K562 (cell line): ENCODE measurements around the gene CDC37. TPM values are rescaled to one million over a fixed set of nuclear protein-coding genes. Genes with fewer than 3 reads are reported as not detected.

Experiments used
- BCOR ChIP-seq: fragments of 450-650 bp; IDR thresholded peaks from 2 replicates; pipeline ENCODE4 v1.6.1; 2016
- BRD4 ChIP-seq: fragments of 200-600 bp; sonication (generic); IDR thresholded peaks from 2 replicates; pipeline ENCODE4 v1.6.1; 2017; ENCODE audit warnings: inconsistent platforms
- NR2C2 ChIP-seq, 2 experiments: fragments of 200-800 bp in 1 of 2; sonication (Bioruptor generic) in 1 of 2; sonication (generic) in 1 of 2; formaldehyde crosslinking in 1 of 2; IDR thresholded peaks; 2 replicates each; pipeline versions ENCODE4 v1.6.1 to v1.8.0; 2016 to 2022; ENCODE audit warnings: mild to moderate bottlenecking in 1 of 2, missing compliant biosample characterization in 1 of 2, missing genetic modification characterization in 1 of 2, missing genetic modification reagents in 1 of 2
- PCBP2 ChIP-seq: fragments of 200-400 bp; formaldehyde crosslinking; IDR thresholded peaks from 2 replicates; pipeline ENCODE4 v1.6.1; 2018; ENCODE audit warnings: low read length, low read depth, mild to moderate bottlenecking, moderate library complexity; ENCODE audit not compliant: poor library complexity, severe bottlenecking
- RBM25 ChIP-seq: fragments of 200-400 bp; formaldehyde crosslinking; IDR thresholded peaks from 2 replicates; pipeline ENCODE4 v1.6.1; 2018; ENCODE audit warnings: low read length, low read depth, moderate library complexity; ENCODE audit not compliant: severe bottlenecking
- SIN3B ChIP-seq: fragments of 450-650 bp; IDR thresholded peaks from 2 replicates; pipeline ENCODE4 v1.6.1; 2017; ENCODE audit warnings: low read depth, mild to moderate bottlenecking, moderate library complexity
- ZNF253 ChIP-seq: fragments of 250-450 bp; sonication (Bioruptor Pico); conservative IDR thresholded peaks from 2 replicates; pipeline ENCODE4 v1.6.1; 2021; ENCODE audit warnings: mild to moderate bottlenecking
- ZNF696 ChIP-seq: fragments of 250-450 bp; sonication (Bioruptor Pico); conservative IDR thresholded peaks from 2 replicates; pipeline ENCODE4 v1.4.0; 2020; ENCODE audit warnings: mild to moderate bottlenecking, moderate library complexity
- ZNF778 ChIP-seq: fragments of 450-650 bp; formaldehyde crosslinking; IDR thresholded peaks from 2 replicates; pipeline ENCODE4 v1.4.0; 2020; ENCODE audit warnings: mild to moderate bottlenecking, moderate library complexity
- polyA plus RNA-seq, 8 experiments: library from polyadenylated mRNA; depleted of rRNA in 4 of 8; stranded (reverse) in 5 of 8; unstranded in 3 of 8; fragments of >200 nt; fragmentation: Nextera tagmentation in 2 of 8; fragmentation: Illumina TruSeq in 1 of 8; extraction: Ambion mirVana in 2 of 8; extraction: Trizol in 1 of 8; gene quantifications; 2 replicates each; pipeline versions ENCODE4 v1.2.1 to v1.2.3, GENCODE V29; 2011 to 2014; ENCODE audit warnings: inconsistent platforms in 1 of 8, missing spikeins in 1 of 8
- total RNA-seq, 7 experiments: library from RNA; depleted of rRNA in 6 of 7; stranded (reverse); fragments of >200 nt in 6 of 7; fragmentation: Illumina TruSeq in 2 of 7; extraction: Trizol in 2 of 7; gene quantifications; 2 replicates each; pipeline versions ENCODE4 v1.2.1 to v1.2.3, GENCODE V29; 2011 to 2021; ENCODE audit warnings: low replicate concordance in 1 of 7
- TF ChIP-seq, protein P1 (sequence below): sonication (generic); formaldehyde crosslinking; IDR thresholded peaks from 2 replicates; pipeline ENCODE4 v1.8.1; 2023; ENCODE audit warnings: mild to moderate bottlenecking, missing genetic modification reagents
- TF ChIP-seq, protein P2 (sequence below): sonication (generic); IDR thresholded peaks from 2 replicates; pipeline ENCODE4 v1.6.1; 2016
- TF ChIP-seq, protein P3 (sequence below): fragments of 450-650 bp; IDR thresholded peaks from 2 replicates; pipeline ENCODE4 v1.6.1; 2016; ENCODE audit warnings: borderline replicate concordance
- TF ChIP-seq, protein P4 (sequence below): IDR thresholded peaks from 2 replicates; pipeline ENCODE4 v1.6.1; 2012; ENCODE audit warnings: low read depth, low read length, improper control_type of control experiment, borderline replicate concordance
- TF ChIP-seq, protein P5 (sequence below), 2 experiments: fragments of 450-650 bp; IDR thresholded peaks; 2 replicates each; pipeline ENCODE4 v1.6.1; 2016
- TF ChIP-seq, protein P6 (sequence below): fragments of 250-450 bp; sonication (Bioruptor Pico); IDR thresholded peaks from 2 replicates; pipeline ENCODE4 v1.8.0; 2022; ENCODE audit warnings: moderate library complexity, mild to moderate bottlenecking, inconsistent platforms

The CDC37 gene
- total and polyA plus RNA-seq, 9 of the 15 experiments (the other 6 are each of a cell fraction or from before 2014, with no cell fraction given), result 6.6 to 538 (median 227) TPM

DNA sequence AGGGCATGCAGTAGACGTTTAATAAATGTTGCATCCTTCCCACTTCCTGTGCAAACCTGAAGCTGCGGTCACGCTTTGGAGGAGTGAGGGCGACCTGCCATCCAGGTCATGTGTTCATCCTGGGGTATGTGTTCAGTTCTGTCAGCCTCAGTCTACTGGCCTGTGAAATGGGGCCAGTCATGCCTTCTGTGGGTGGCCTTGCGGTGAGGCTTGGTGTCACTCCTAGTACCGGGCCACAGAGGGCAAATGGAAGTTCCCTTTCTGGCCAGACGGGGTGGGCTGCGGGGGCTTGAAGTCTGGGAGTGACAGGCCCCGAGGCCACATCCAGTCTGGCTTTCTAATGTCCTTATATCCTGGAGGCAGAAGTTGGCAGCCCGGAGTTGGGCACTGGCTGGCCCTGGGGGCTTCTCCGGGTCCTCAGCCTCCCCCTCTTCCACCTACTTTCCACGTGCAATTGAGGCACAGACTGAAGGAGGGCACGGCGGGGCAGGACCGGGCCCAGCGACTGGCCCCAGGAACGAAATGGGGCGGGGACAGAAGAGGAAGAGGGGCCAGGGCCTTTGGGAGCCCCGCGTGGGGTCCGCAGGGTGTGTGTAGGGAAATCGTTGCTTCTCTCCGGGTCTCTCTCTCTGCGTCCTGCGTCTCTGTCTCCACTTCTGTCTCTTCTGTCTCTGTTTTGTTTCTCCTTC lies 28.1 kb upstream of the CDC37 start (continued):
- TF ChIP-seq, protein P1, sequence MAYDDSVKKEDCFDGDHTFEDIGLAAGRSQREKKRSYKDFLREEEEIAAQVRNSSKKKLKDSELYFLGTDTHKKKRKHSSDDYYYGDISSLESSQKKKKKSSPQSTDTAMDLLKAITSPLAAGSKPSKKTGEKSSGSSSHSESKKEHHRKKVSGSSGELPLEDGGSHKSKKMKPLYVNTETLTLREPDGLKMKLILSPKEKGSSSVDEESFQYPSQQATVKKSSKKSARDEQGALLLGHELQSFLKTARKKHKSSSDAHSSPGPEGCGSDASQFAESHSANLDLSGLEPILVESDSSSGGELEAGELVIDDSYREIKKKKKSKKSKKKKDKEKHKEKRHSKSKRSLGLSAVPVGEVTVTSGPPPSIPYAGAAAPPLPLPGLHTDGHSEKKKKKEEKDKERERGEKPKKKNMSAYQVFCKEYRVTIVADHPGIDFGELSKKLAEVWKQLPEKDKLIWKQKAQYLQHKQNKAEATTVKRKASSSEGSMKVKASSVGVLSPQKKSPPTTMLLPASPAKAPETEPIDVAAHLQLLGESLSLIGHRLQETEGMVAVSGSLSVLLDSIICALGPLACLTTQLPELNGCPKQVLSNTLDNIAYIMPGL (CRISPR knock-in tag), result no peak
- TF ChIP-seq, protein P2, sequence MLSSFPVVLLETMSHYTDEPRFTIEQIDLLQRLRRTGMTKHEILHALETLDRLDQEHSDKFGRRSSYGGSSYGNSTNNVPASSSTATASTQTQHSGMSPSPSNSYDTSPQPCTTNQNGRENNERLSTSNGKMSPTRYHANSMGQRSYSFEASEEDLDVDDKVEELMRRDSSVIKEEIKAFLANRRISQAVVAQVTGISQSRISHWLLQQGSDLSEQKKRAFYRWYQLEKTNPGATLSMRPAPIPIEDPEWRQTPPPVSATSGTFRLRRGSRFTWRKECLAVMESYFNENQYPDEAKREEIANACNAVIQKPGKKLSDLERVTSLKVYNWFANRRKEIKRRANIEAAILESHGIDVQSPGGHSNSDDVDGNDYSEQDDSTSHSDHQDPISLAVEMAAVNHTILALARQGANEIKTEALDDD, result no peak
- TF ChIP-seq BCOR, result peak; percentile 100
- TF ChIP-seq, protein P3, sequence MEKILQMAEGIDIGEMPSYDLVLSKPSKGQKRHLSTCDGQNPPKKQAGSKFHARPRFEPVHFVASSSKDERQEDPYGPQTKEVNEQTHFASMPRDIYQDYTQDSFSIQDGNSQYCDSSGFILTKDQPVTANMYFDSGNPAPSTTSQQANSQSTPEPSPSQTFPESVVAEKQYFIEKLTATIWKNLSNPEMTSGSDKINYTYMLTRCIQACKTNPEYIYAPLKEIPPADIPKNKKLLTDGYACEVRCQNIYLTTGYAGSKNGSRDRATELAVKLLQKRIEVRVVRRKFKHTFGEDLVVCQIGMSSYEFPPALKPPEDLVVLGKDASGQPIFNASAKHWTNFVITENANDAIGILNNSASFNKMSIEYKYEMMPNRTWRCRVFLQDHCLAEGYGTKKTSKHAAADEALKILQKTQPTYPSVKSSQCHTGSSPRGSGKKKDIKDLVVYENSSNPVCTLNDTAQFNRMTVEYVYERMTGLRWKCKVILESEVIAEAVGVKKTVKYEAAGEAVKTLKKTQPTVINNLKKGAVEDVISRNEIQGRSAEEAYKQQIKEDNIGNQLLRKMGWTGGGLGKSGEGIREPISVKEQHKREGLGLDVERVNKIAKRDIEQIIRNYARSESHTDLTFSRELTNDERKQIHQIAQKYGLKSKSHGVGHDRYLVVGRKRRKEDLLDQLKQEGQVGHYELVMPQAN, result peak; percentile 80
- no peak for TF ChIP-seq ZNF696 (CRISPR knock-in tag)
- TF ChIP-seq, protein P4, sequence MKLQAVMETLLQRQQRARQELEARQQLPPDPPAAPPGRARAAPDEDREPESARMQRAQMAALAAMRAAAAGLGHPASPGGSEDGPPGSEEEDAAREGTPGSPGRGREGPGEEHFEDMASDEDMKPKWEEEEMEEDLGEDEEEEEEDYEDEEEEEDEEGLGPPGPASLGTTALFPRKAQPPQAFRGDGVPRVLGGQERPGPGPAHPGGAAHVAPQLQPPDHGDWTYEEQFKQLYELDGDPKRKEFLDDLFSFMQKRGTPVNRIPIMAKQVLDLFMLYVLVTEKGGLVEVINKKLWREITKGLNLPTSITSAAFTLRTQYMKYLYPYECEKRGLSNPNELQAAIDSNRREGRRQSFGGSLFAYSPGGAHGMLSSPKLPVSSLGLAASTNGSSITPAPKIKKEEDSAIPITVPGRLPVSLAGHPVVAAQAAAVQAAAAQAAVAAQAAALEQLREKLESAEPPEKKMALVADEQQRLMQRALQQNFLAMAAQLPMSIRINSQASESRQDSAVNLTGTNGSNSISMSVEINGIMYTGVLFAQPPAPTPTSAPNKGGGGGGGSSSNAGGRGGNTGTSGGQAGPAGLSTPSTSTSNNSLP, result no peak
- TF ChIP-seq BRD4, result 0 out of 2 replicates have a peak, but pooled peaks have one; percentile 50
- TF ChIP-seq, protein P5, sequence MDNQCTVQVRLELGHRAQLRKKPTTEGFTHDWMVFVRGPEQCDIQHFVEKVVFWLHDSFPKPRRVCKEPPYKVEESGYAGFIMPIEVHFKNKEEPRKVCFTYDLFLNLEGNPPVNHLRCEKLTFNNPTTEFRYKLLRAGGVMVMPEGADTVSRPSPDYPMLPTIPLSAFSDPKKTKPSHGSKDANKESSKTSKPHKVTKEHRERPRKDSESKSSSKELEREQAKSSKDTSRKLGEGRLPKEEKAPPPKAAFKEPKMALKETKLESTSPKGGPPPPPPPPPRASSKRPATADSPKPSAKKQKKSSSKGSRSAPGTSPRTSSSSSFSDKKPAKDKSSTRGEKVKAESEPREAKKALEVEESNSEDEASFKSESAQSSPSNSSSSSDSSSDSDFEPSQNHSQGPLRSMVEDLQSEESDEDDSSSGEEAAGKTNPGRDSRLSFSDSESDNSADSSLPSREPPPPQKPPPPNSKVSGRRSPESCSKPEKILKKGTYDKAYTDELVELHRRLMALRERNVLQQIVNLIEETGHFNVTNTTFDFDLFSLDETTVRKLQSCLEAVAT (IDR thresholded peaks at IDR 0.05), result peak in 1 of 2 experiments; percentile 53; a peak in 1 of 4 replicates
- TF ChIP-seq ZNF778 (CRISPR knock-in tag), result no peak
- TF ChIP-seq NR2C2 (CRISPR knock-in tag; IDR thresholded peaks at IDR 0.05), result peak; percentile 79
- no peak for TF ChIP-seq NR2C2 (tag; IDR thresholded peaks at IDR 0.05)
- TF ChIP-seq PCBP2, result no peak
- peak; percentile 98 for TF ChIP-seq RBM25
- no peak for TF ChIP-seq ZNF253
- TF ChIP-seq SIN3B, result no peak
- TF ChIP-seq, protein P6, sequence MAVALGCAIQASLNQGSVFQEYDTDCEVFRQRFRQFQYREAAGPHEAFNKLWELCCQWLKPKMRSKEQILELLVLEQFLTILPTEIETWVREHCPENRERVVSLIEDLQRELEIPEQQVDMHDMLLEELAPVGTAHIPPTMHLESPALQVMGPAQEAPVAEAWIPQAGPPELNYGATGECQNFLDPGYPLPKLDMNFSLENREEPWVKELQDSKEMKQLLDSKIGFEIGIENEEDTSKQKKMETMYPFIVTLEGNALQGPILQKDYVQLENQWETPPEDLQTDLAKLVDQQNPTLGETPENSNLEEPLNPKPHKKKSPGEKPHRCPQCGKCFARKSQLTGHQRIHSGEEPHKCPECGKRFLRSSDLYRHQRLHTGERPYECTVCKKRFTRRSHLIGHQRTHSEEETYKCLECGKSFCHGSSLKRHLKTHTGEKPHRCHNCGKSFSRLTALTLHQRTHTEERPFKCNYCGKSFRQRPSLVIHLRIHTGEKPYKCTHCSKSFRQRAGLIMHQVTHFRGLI, result no peak
